K562 (cell line): Measurements from ENCODE around the gene TMEM41B. TPM values are rescaled to one million over a fixed set of nuclear protein-coding genes. Genes with fewer than 3 reads are reported as not detected.

ENCODE experiments used
- CAMTA2 ChIP-seq: fragments of 250-450 bp; sonication (Bioruptor Pico); conservative IDR thresholded peaks from 2 replicates; pipeline ENCODE4 v1.5.1; 2022
- ELF2 ChIP-seq: fragments of 250-450 bp; sonication (Bioruptor Pico); IDR thresholded peaks from 2 replicates; pipeline ENCODE4 v1.5.0; 2021; ENCODE audit warnings: mild to moderate bottlenecking
- FOXA3 ChIP-seq, 2 experiments: fragments of 450-650 bp in 1 of 2; sonication (generic) in 1 of 2; formaldehyde crosslinking; IDR thresholded peaks in 1 of 2; conservative IDR thresholded peaks in 1 of 2; 2 replicates each; pipeline versions ENCODE4 v1.4.0 to v1.8.0; 2020 to 2022; ENCODE audit warnings: mild to moderate bottlenecking in 2 of 2, missing genetic modification reagents in 1 of 2
- FOXK2 ChIP-seq, 2 experiments: fragments of 450-650 bp; IDR thresholded peaks in 1 of 2; conservative IDR thresholded peaks in 1 of 2; 2 replicates each; pipeline ENCODE4 v1.6.1; 2016; ENCODE audit warnings: low read depth in 2 of 2, mild to moderate bottlenecking in 1 of 2
- ILK ChIP-seq: fragments of 450-650 bp; IDR thresholded peaks from 2 replicates; pipeline ENCODE4 v1.6.1; 2016; ENCODE audit warnings: missing genetic modification characterization, low read depth, mild to moderate bottlenecking, missing compliant biosample characterization, moderate library complexity, borderline replicate concordance
- MBD1 ChIP-seq: fragments of 250-450 bp; sonication (Bioruptor Pico); IDR thresholded peaks from 2 replicates; pipeline ENCODE4 v1.8.0; 2022; ENCODE audit warnings: inconsistent platforms
- NFXL1 ChIP-seq: fragments of 450-650 bp; formaldehyde crosslinking; IDR thresholded peaks from 2 replicates; pipeline ENCODE4 v1.4.0; 2021; ENCODE audit warnings: mild to moderate bottlenecking
- POLR3A ChIP-seq: IDR thresholded peaks from 2 replicates; pipeline ENCODE4 v1.6.1; 2011; ENCODE audit warnings: borderline replicate concordance, mild to moderate bottlenecking, moderate library complexity; ENCODE audit not compliant: insufficient read length, insufficient read depth; ENCODE audit errors: extremely low read depth
- RBM14 ChIP-seq: fragments of 200-400 bp; formaldehyde crosslinking; IDR thresholded peaks from 2 replicates; pipeline ENCODE4 v1.6.1; 2018; ENCODE audit warnings: low read depth, mild to moderate bottlenecking, low read length, moderate library complexity, borderline replicate concordance; ENCODE audit not compliant: insufficient read depth
- RFX5 ChIP-seq: IDR thresholded peaks from 2 replicates; pipeline ENCODE4 v1.6.1; 2011; ENCODE audit warnings: low read depth, mild to moderate bottlenecking, improper control_type of control experiment, low read length
- SAFB ChIP-seq: fragments of 200-400 bp; formaldehyde crosslinking; IDR thresholded peaks from 2 replicates; pipeline ENCODE4 v1.6.1; 2017; ENCODE audit warnings: low read depth, low read length, borderline replicate concordance
- SAP30 ChIP-seq: fragments of 200-600 bp; sonication (generic); IDR thresholded peaks from 2 replicates; pipeline ENCODE4 v1.6.1; 2012; ENCODE audit warnings: borderline replicate concordance, low read depth, mild to moderate bottlenecking, moderate library complexity, low read length, control low read depth, inconsistent platforms; ENCODE audit not compliant: insufficient read depth, poor library complexity, severe bottlenecking
- SMARCE1 ChIP-seq: fragments of 450-650 bp; IDR thresholded peaks from 2 replicates; pipeline ENCODE4 v1.7.1; 2016; ENCODE audit warnings: mild to moderate bottlenecking
- ZBTB26 ChIP-seq: fragments of 450-650 bp; formaldehyde crosslinking; IDR thresholded peaks from 2 replicates; pipeline ENCODE4 v1.4.0; 2022; ENCODE audit warnings: missing genetic modification characterization
- ZBTB7A ChIP-seq: IDR thresholded peaks from 2 replicates; pipeline ENCODE4 v1.6.1; 2011; ENCODE audit warnings: low read depth, mild to moderate bottlenecking, low read length, moderate library complexity, borderline replicate concordance; ENCODE audit not compliant: control insufficient read depth
- ZC3H11A ChIP-seq: IDR thresholded peaks from 2 replicates; pipeline ENCODE4 v1.6.1; 2012; ENCODE audit warnings: low read depth, low read length, improper control_type of control experiment
- ZC3H4 ChIP-seq: sonication (generic); formaldehyde crosslinking; IDR thresholded peaks from 2 replicates; pipeline ENCODE4 v1.9.0; 2021; ENCODE audit warnings: missing genetic modification reagents, borderline replicate concordance
- polyA plus RNA-seq, 8 experiments: library from polyadenylated mRNA; depleted of rRNA in 4 of 8; stranded (reverse) in 5 of 8; unstranded in 3 of 8; fragments of >200 nt; fragmentation: Nextera tagmentation in 2 of 8; fragmentation: Illumina TruSeq in 1 of 8; extraction: Ambion mirVana in 2 of 8; extraction: Trizol in 1 of 8; gene quantifications; 2 replicates each; pipeline versions ENCODE4 v1.2.1 to v1.2.3, GENCODE V29; 2011 to 2014; ENCODE audit warnings: inconsistent platforms in 1 of 8, missing spikeins in 1 of 8
- total RNA-seq, 7 experiments: library from RNA; depleted of rRNA in 6 of 7; stranded (reverse); fragments of >200 nt in 6 of 7; fragmentation: Illumina TruSeq in 2 of 7; extraction: Trizol in 2 of 7; gene quantifications; 2 replicates each; pipeline versions ENCODE4 v1.2.1 to v1.2.3, GENCODE V29; 2011 to 2021; ENCODE audit warnings: low replicate concordance in 1 of 7
- TF ChIP-seq, protein P1 (sequence below): fragments of 450-650 bp; IDR thresholded peaks from 2 replicates; pipeline ENCODE4 v1.6.1; 2016; ENCODE audit warnings: mild to moderate bottlenecking
- TF ChIP-seq, protein P2 (sequence below): fragments of 450-650 bp; IDR thresholded peaks from 2 replicates; pipeline ENCODE4 v1.6.1; 2016; ENCODE audit warnings: borderline replicate concordance

TMEM41B gene
- total and polyA plus RNA-seq, 9 of the 15 experiments (the other 6 are each of a cell fraction or from before 2014, with no cell fraction given) = 17.1 to 89.6 (median 48.7) TPM

- no peak for TF ChIP-seq NFXL1 (CRISPR knock-in tag)
- no peak for TF ChIP-seq ZBTB26
- TF ChIP-seq SAP30 = peak; percentile 35
- TF ChIP-seq, protein P1, sequence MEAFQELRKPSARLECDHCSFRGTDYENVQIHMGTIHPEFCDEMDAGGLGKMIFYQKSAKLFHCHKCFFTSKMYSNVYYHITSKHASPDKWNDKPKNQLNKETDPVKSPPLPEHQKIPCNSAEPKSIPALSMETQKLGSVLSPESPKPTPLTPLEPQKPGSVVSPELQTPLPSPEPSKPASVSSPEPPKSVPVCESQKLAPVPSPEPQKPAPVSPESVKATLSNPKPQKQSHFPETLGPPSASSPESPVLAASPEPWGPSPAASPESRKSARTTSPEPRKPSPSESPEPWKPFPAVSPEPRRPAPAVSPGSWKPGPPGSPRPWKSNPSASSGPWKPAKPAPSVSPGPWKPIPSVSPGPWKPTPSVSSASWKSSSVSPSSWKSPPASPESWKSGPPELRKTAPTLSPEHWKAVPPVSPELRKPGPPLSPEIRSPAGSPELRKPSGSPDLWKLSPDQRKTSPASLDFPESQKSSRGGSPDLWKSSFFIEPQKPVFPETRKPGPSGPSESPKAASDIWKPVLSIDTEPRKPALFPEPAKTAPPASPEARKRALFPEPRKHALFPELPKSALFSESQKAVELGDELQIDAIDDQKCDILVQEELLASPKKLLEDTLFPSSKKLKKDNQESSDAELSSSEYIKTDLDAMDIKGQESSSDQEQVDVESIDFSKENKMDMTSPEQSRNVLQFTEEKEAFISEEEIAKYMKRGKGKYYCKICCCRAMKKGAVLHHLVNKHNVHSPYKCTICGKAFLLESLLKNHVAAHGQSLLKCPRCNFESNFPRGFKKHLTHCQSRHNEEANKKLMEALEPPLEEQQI = no peak
- no peak for TF ChIP-seq SAFB
- TF ChIP-seq ZBTB7A = no peak; the same call in 1 of the 2 replicates
- TF ChIP-seq ZC3H11A = no peak
- TF ChIP-seq CAMTA2 (CRISPR knock-in tag) = no peak
- TF ChIP-seq, protein P2, sequence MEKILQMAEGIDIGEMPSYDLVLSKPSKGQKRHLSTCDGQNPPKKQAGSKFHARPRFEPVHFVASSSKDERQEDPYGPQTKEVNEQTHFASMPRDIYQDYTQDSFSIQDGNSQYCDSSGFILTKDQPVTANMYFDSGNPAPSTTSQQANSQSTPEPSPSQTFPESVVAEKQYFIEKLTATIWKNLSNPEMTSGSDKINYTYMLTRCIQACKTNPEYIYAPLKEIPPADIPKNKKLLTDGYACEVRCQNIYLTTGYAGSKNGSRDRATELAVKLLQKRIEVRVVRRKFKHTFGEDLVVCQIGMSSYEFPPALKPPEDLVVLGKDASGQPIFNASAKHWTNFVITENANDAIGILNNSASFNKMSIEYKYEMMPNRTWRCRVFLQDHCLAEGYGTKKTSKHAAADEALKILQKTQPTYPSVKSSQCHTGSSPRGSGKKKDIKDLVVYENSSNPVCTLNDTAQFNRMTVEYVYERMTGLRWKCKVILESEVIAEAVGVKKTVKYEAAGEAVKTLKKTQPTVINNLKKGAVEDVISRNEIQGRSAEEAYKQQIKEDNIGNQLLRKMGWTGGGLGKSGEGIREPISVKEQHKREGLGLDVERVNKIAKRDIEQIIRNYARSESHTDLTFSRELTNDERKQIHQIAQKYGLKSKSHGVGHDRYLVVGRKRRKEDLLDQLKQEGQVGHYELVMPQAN = peak; percentile 81; the same call in 1 of the 2 replicates
- TF ChIP-seq MBD1 (CRISPR knock-in tag) = no peak
- TF ChIP-seq FOXA3 (CRISPR knock-in tag; conservative IDR thresholded peaks at IDR 0.05 in 1 of 2, IDR thresholded peaks at IDR 0.05 in 1 of 2) = 0 out of 4 replicates have a peak, but pooled peaks of 1 of the 2 experiments have one; percentile 5
- TF ChIP-seq RFX5 = no peak
- no peak; the same call in 1 of the 2 replicates for TF ChIP-seq ZC3H4 (CRISPR knock-in tag)
- TF ChIP-seq ILK (tag) = no peak
- TF ChIP-seq ELF2 (CRISPR knock-in tag) = 0 out of 2 replicates have a peak, but pooled peaks have one; percentile 30
- 0 out of 2 replicates have a peak, but pooled peaks have one; percentile 28 for TF ChIP-seq RBM14
- TF ChIP-seq POLR3A = no peak
- 0 out of 2 replicates have a peak, but pooled peaks have one; percentile 60 for TF ChIP-seq SMARCE1
- TF ChIP-seq FOXK2 (conservative IDR thresholded peaks at IDR 0.05 in 1 of 2, IDR thresholded peaks at IDR 0.05 in 1 of 2; ENCODE audit: low read depth in 2 of 2) = no peak
Observed at GRCh38 chr11:9313648-9314290, 624 bp downstream of the TMEM41B start (continued).
